ENCODE data around the gene TRIM2.
"Not testable (repeated sequence)": the region's sequence is repeated elsewhere in the genome, so short reads cannot be mapped to it uniquely, and the experiment has no call there.

The TRIM2 gene

GRCh38 chr4:153179100-153179499 is 25.1 kb upstream of the TRIM2 start:
- no peak overlapping the region for H3K27ac Mint-ChIP-seq
- no peaks in the 10 kb centered on the region for H3K27me3 Mint-ChIP-seq
- H3K4me1 Mint-ChIP-seq (ENCODE audit: low read depth) = no peaks in the 10 kb centered on the region
- no peak overlapping the region for H3K4me3 Mint-ChIP-seq
- H3K9me3 Mint-ChIP-seq = no peaks in the 10 kb centered on the region
- no peaks in the 10 kb centered on the region for H3K36me3 Mint-ChIP-seq (ENCODE audit: low read depth)

GRCh38 chr4:153181293-153181692 is 22.9 kb upstream of the TRIM2 start:
- Mint-ChIP-seq H3K27ac (no peak overlapping the region), H3K27me3 (no peaks in the 10 kb centered on the region), H3K9me3 (no peaks in the 10 kb centered on the region), H3K36me3 (ENCODE audit: low read depth) (no peaks in the 10 kb centered on the region), H3K4me3 (no peak overlapping the region), H3K4me1 (ENCODE audit: low read depth) (no peaks in the 10 kb centered on the region)

- Mint-ChIP-seq H3K4me1 (ENCODE audit: low read depth) (no peaks in the 10 kb centered on the region), H3K27me3 (no peaks in the 10 kb centered on the region)
Observed at GRCh38 chr4:153181700-153182099, 22.5 kb upstream of the TRIM2 start.

GRCh38 chr4:153183146-153183545 is 21.1 kb upstream of the TRIM2 start:
- Mint-ChIP-seq H3K4me1 (ENCODE audit: low read depth) (no peaks in the 10 kb centered on the region), H3K36me3 (ENCODE audit: low read depth) (no peaks in the 10 kb centered on the region), H3K9me3 (no peaks in the 10 kb centered on the region), H3K27me3 (no peaks in the 10 kb centered on the region), H3K4me3 (no peak overlapping the region), H3K27ac (no peak overlapping the region)

More at GRCh38 chr4:153181700-153182099, 22.5 kb upstream of the TRIM2 start:
- H3K27ac Mint-ChIP-seq = no peak overlapping the region
- no peaks in the 10 kb centered on the region for H3K36me3 Mint-ChIP-seq (ENCODE audit: low read depth)
- no peak overlapping the region for H3K4me3 Mint-ChIP-seq
- no peaks in the 10 kb centered on the region for H3K9me3 Mint-ChIP-seq

- Mint-ChIP-seq H3K36me3 (ENCODE audit: low read depth) (no peaks in the 10 kb centered on the region), H3K4me1 (ENCODE audit: low read depth) (no peaks in the 10 kb centered on the region), H3K27ac (no peak overlapping the region), H3K4me3 (no peak overlapping the region), H3K9me3 (no peaks in the 10 kb centered on the region), H3K27me3 (no peaks in the 10 kb centered on the region)
Observed at GRCh38 chr4:153185331-153185852, 18.9 kb upstream of the TRIM2 start.

- Mint-ChIP-seq H3K27me3 (no peaks in the 10 kb centered on the region), H3K36me3 (ENCODE audit: low read depth) (no peaks in the 10 kb centered on the region), H3K4me1 (ENCODE audit: low read depth) (no peaks in the 10 kb centered on the region), H3K27ac (no peak overlapping the region), H3K9me3 (no peaks in the 10 kb centered on the region), H3K4me3 (no peak overlapping the region)
Observed at GRCh38 chr4:153186046-153186728, 18.1 kb upstream of the TRIM2 start.

GRCh38 chr4:153189016-153189801 is 15.0 kb upstream of the TRIM2 start:
- Mint-ChIP-seq H3K9me3 (no peaks in the 10 kb centered on the region), H3K4me3 (no peak overlapping the region), H3K27me3 (no peaks in the 10 kb centered on the region), H3K4me1 (ENCODE audit: low read depth) (no peaks in the 10 kb centered on the region), H3K36me3 (ENCODE audit: low read depth) (no peaks in the 10 kb centered on the region), H3K27ac (no peak overlapping the region)

GRCh38 chr4:153191795-153192363 is 12.4 kb upstream of the TRIM2 start:
- no peak overlapping the region for H3K4me3 Mint-ChIP-seq
- H3K9me3 Mint-ChIP-seq = no peaks in the 10 kb centered on the region
- no peak overlapping the region for H3K27ac Mint-ChIP-seq
- no peaks in the 10 kb centered on the region for H3K36me3 Mint-ChIP-seq (ENCODE audit: low read depth)
- H3K27me3 Mint-ChIP-seq = no peaks in the 10 kb centered on the region
- no peaks in the 10 kb centered on the region for H3K4me1 Mint-ChIP-seq (ENCODE audit: low read depth)

- Mint-ChIP-seq H3K36me3 (ENCODE audit: low read depth) (no peaks in the 10 kb centered on the region), H3K4me3 (no peak overlapping the region), H3K27me3 (no peaks in the 10 kb centered on the region), H3K9me3 (no peaks in the 10 kb centered on the region), H3K27ac (no peak overlapping the region), H3K4me1 (ENCODE audit: low read depth) (no peaks in the 10 kb centered on the region)
Observed at GRCh38 chr4:153197301-153197700, 6.9 kb upstream of the TRIM2 start.

GRCh38 chr4:153198719-153199118 is 5.5 kb upstream of the TRIM2 start:
- Mint-ChIP-seq H3K36me3 (ENCODE audit: low read depth) (no peaks in the 10 kb centered on the region), H3K4me1 (ENCODE audit: low read depth) (no peaks in the 10 kb centered on the region), H3K4me3 (no peak overlapping the region), H3K27ac (no peak overlapping the region), H3K27me3 (no peaks in the 10 kb centered on the region), H3K9me3 (no peaks in the 10 kb centered on the region)

- not testable (repeated sequence) for H3K4me3 Mint-ChIP-seq; H3K9me3 Mint-ChIP-seq; H3K27ac Mint-ChIP-seq; H3K36me3 Mint-ChIP-seq (ENCODE audit: low read depth); H3K27me3 Mint-ChIP-seq
- peaks cover 31% of the 10 kb centered on the region for H3K4me1 Mint-ChIP-seq (ENCODE audit: low read depth)
Observed at GRCh38 chr4:153203746-153204145, 497 bp upstream of the TRIM2 start.

- peak overlapping the region; percentile 26 for H3K27ac Mint-ChIP-seq
- H3K4me1 Mint-ChIP-seq (ENCODE audit: low read depth) = peaks cover 31% of the 10 kb centered on the region
- H3K36me3 Mint-ChIP-seq (ENCODE audit: low read depth) = no peaks in the 10 kb centered on the region
- peaks cover 5% of the 10 kb centered on the region for H3K27me3 Mint-ChIP-seq
- peak overlapping the region; percentile 45 for H3K4me3 Mint-ChIP-seq
- no peaks in the 10 kb centered on the region for H3K9me3 Mint-ChIP-seq
Observed at GRCh38 chr4:153204728-153205648, 745 bp downstream of the TRIM2 start.

GRCh38 chr4:153205757-153206156 is 1.5 kb downstream of the TRIM2 start:
- Mint-ChIP-seq H3K36me3 (ENCODE audit: low read depth) (no peaks in the 10 kb centered on the region), H3K4me3 (peak overlapping the region; percentile 10), H3K9me3 (no peaks in the 10 kb centered on the region), H3K27ac (peak overlapping the region; percentile 55), H3K4me1 (ENCODE audit: low read depth) (peaks cover 31% of the 10 kb centered on the region), H3K27me3 (peaks cover 5% of the 10 kb centered on the region)

- Mint-ChIP-seq H3K27ac (no peak overlapping the region), H3K36me3 (ENCODE audit: low read depth) (no peaks in the 10 kb centered on the region), H3K9me3 (no peaks in the 10 kb centered on the region), H3K4me3 (no peak overlapping the region), H3K27me3 (peaks cover 5% of the 10 kb centered on the region), H3K4me1 (ENCODE audit: low read depth) (peaks cover 31% of the 10 kb centered on the region)
Observed at GRCh38 chr4:153206534-153206933, 2.3 kb downstream of the TRIM2 start.
